ENCODE results near the gene KCNQ1.

Gene KCNQ1

DNA sequence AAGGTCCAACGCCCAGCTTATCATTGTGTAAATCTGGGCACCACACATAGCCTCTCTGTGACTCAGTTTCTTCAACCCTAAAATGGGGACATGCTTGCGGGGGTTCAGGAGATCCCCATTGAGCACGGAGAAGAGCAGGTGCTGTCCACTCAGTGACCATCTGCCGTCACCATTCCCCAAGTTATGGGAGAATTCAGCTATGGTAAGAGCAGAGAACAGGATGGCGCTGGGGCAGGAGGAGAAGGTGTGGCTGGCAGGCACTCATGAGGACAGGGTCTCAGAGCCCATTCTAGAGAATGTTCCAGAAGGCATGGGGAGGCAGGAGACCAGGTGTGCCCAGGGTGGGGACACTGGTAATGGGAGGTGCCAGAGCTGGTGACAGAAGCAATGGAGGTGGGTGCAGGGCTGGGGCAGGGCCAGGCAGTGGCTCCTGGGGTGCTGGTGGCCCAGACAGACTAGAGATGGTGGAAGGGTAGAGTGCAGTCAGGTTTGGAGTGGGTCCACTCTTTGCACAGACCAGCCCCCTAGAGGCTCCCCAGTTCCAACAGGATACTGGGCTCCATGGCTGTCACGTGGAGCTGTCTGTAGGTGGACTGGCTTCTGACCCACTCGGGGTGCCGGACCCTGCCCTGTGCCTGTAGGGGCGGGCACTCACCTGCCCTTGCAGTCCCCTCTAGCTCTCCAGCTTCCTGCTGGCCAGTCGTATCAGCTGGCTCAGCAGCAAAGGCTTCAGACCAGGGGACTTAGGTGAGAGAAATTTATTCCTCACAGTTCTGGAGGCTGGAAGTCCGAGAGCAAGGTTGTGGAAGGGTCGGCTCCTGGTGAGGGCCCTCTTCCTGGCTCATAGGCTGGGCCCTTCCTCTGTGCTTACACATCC is 356.1 kb downstream of the KCNQ1 start:
- H3K4me3 ChIP-seq (ENCODE audit: low read depth, low read length), result no peak overlapping the region
- TF ChIP-seq, protein P1, sequence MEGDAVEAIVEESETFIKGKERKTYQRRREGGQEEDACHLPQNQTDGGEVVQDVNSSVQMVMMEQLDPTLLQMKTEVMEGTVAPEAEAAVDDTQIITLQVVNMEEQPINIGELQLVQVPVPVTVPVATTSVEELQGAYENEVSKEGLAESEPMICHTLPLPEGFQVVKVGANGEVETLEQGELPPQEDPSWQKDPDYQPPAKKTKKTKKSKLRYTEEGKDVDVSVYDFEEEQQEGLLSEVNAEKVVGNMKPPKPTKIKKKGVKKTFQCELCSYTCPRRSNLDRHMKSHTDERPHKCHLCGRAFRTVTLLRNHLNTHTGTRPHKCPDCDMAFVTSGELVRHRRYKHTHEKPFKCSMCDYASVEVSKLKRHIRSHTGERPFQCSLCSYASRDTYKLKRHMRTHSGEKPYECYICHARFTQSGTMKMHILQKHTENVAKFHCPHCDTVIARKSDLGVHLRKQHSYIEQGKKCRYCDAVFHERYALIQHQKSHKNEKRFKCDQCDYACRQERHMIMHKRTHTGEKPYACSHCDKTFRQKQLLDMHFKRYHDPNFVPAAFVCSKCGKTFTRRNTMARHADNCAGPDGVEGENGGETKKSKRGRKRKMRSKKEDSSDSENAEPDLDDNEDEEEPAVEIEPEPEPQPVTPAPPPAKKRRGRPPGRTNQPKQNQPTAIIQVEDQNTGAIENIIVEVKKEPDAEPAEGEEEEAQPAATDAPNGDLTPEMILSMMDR (IDR thresholded peaks at IDR 0.05; ENCODE audit: low read depth, low read length), result no peak

DNA sequence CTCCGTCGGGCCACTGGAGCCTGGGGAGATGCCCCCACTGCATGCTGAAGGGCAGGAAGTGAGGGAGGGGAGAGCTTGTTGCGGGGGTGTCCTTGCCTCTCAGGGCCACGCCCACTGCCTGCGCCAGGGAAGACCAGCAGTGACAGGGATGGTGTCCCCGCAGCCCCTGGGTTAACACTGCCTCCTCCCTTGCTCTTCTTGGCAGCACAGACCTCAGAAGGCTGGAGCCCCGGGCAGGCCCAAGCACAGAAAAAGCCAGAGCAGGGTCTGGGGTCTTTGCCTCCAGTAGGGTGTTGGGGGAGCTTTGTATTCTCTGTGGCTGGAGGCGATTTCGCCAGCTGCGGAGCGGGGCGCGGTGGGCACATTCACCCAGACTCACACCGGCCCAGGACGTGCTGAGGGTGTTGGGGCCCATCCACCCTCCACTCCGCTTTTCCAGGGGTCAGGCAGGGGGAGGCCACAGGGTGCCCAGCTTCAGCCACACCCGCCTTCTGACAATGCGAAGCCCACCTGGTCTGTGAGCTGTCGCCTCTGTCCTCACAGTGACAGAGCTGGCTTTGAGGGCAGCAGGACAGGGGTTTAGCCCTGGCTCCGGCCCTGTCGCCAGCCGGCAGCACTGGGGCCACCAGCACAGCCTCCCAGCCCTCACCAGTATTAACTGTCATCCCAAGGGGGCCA is 357.0 kb downstream of the KCNQ1 start:
- H3K4me3 ChIP-seq (ENCODE audit: low read depth, low read length), result no peak overlapping the region
- TF ChIP-seq, protein P1 (IDR thresholded peaks at IDR 0.05; ENCODE audit: low read depth, low read length), result no peak

DNA sequence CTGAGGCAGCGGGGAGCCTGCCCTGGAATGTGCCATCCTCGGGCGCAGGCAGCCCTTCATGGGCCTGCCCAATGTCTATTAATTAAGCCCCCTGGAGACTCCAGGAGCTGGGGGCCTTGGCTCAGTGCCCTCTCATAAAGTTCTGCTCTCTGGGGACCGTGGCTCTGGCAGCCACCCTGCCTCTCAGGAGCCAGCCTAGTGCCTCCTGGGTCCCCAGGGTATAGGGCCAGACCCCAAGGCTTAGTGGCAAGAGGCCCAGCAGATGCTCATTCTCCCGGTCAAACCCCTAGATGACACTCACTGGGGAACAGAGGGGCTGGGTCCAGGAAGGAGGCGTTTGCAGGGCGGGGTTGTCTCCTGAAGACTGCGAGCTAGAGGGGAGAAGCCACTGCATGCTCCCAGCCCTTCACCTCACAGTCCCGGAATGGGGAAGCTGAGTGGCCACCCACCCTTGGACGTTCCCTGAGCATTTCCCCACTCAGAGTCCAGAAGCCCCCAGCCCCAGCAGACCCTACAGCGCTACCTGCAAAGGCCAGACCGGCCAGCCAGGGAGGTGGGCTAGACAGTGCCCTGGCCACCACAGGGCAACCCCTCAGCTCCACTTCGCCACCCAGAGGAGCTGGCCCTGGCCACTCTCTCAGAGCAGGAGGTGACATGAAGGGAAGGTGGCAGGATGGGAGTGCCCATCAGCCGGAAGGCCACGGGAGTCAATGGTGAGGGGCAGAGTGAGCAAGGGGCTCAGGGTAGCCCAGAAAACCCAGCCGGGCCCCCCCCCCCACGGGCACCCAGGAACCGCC is 357.8 kb downstream of the KCNQ1 start:
- TF ChIP-seq, protein P1 (IDR thresholded peaks at IDR 0.05; ENCODE audit: low read depth, low read length), result no peak
- H3K4me3 ChIP-seq (ENCODE audit: low read depth, low read length), result no peak overlapping the region

DNA sequence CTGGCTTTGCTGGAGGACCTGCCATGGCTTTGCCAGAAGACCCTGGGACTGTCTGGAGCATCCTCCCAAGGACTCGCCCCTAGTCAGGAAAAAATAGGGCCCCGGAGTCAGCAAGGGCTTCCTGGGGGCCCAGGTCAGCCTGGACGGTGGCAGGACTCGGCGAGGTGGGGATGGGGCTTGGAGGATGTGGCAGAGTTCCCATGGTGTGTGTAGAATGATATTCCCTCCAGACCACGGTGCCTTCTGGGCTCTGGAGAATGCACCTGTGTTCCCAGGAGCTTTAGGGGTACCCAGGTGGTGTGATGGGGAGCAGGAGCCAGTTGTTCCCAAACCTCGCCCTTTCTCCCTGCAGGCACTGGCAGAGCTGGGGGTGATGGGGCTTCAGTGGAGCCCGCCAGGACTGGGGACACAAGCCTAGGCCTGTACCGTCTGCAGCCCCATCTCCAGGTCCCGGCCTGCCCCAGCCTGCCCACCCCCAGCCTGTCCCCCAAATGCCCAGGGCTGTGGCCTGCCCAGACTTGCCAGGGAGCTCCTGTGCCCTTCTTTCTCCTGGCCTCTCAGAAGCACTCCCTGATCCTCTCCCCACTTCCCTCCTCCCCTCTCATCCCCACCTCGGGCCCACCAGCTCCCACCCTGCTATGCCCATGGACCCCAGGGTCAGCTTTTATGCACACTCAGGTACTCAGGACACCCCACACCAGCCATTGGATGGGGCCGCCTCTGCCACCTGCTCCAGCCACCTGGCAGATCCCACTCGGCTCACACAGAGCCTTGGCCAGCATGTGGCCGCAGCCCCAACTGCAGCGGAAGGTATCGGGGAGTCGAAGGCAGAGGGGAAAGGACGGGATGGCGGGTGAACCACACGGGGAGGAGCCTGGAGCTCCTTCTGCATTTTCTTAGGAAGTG is 358.6 kb downstream of the KCNQ1 start:
- H3K4me3 ChIP-seq (ENCODE audit: low read depth, low read length), result no peak overlapping the region
- TF ChIP-seq, protein P1 (IDR thresholded peaks at IDR 0.05; ENCODE audit: low read depth, low read length), result no peak

DNA sequence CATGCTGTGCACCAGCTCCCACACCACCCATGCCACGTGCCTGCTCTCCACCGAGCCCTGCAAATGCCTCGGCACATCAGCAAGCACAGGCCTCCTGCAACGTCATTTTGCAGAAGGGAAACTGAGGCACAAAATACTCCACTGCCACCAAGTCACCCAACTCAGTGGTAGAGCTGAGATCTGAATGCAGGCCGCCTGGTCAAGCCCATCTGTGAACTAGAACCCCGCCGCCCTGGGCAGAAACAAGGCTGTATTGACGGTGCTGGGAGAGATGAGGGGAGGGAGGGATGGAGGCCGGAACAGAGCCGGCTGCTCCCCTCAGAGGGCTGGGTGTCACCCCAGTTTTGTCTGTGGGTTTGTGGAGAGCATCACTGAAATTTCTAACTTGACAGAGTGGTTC is 359.4 kb downstream of the KCNQ1 start:
- TF ChIP-seq, protein P1 (IDR thresholded peaks at IDR 0.05; ENCODE audit: low read depth, low read length), result no peak

DNA sequence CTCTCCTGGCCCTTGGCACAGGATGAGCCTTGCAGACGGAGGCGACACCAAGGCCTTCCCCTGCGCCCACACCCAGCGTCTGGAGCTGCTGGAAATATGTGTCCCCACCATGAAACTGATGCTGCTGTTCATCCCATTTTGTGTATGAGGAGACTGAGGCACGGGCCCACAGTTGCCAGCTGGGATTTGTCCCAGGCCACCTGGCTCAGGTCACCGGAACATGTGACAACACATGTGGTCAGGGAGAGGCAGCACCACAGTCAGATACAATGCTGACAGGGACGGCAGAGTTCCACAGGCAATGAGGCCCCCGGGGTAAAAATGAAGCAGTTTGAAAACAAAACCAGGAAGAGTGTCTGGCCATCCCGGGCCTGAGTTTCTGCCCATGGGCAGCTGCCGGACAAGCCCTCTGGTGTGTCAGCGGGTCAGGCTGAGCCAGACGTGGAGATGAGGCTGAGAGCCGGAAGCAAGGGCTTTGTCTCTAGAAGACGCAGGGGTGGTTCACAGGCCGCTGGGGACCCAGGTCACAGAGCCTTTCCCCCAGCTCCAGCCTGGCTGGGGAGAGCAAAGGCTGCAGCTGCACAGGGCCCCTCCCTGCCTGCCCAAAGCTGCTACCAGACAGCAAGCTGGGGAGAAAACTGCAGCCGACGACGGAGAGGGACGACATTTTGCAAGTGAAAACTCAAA is 360.0 kb downstream of the KCNQ1 start:
- TF ChIP-seq, protein P1 (IDR thresholded peaks at IDR 0.05; ENCODE audit: low read depth, low read length), result no peak
- H3K4me3 ChIP-seq (ENCODE audit: low read depth, low read length), result no peak overlapping the region

More for the DNA sequence above, 359.4 kb downstream of the KCNQ1 start:
- no peak overlapping the region for H3K4me3 ChIP-seq (ENCODE audit: low read depth, low read length)
